Measurements from ENCODE around the gene WNK3. TPM values are rescaled to one million over a fixed set of nuclear protein-coding genes. Genes with fewer than 3 reads are reported as not detected.
A peak's percentile ranks its signal among the peaks of the same experiment; 100 is the strongest.

WNK3 gene
- total RNA-seq, 4 donors from 2014 or later: 0.27 to 1.9 (median 0.64) TPM

- Histone ChIP-seq H3K4me3 (no peak overlapping the region), H3K4me1 (peaks cover 0 to 18% (median 10%) of the 10 kb centered on the region in 4 donors), H3K27me3 (no peaks in the 10 kb centered on the region), H3K27ac (no peak overlapping the region), H3K9me3 (no peaks in the 10 kb centered on the region), H3K36me3 (no peaks in the 10 kb centered on the region)
- in situ Hi-C loops (cut with MboI; ENCODE audit: low pct_ligation_motif_present in 1 of 4, low pct_unique_long_range_greater_than_20kb in 1 of 4, low sequenced_read_pairs in 3 of 4) (no loop called here), intact Hi-C loops (cut with DNase I; ENCODE audit: low total_unique reads) (no loop called here)
- no peak for TF ChIP-seq CTCF (IDR thresholded peaks at IDR 0.05)
- TF ChIP-seq POLR2A (IDR thresholded peaks at IDR 0.05): no peak
- TF ChIP-seq POLR2AphosphoS5 (IDR thresholded peaks at IDR 0.05): no peak
- no peak for TF ChIP-seq EP300 (IDR thresholded peaks at IDR 0.05; ENCODE audit: low read depth)
- no peak for DNase-seq
- 60 to 74% methylated on average over 1 to 2 of the region's 2 CpGs for WGBS, 2 donors (ENCODE audit: low coverage in 1 of 2)
These were observed 173.4 kb downstream of the WNK3 start for GRCh38 chrX:54184474-54184873.

DNA sequence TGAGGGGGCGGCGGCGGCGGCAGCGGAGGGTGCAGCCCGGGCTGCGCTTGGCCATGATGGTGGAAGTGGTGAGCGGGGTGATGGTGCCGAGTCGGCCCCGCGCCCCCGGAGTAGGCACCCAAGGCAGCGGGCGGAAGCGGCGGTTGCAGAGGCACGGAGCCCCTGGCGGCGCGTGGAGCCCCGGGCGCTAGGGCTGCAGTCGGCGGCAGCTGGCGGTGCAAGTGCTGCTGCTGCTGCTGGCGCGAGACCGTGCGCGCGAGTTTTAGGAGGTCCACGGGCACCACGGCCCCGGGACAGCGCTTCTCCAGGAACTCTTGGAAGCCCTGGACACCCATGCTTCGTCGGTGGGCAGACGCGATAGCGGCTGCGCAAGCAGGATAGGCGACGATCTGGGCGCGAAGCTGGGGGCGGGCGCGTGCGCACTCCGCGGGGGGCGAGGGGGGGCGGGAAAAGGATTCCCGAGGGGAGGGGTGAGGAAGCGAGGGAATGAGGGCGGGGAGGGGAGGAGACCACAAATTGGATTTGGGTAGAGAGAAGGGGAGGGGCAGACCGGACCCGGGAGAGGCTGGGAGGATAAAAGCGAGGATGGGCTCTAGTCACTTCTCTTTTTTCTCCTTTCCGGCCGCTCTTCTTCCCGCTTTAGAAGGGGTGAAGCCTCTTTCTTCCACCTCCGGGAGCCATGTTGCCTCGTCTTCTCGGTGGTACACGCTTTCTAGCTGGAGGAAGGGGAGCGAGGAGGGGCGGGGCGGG, 174.8 kb downstream of the WNK3 start, which contains the start of gene FAM120C:
Gene FAM120C (minus strand): TSS at position 391 of the 750 bp plus-strand sequence. CDS start 56 bp downstream, at position 335.
- Histone ChIP-seq H3K27me3 (no peaks in the 10 kb centered on the region), H3K4me1 (peaks cover 0 to 18% (median 10%) of the 10 kb centered on the region in 4 donors), H3K9me3 (no peaks in the 10 kb centered on the region), H3K36me3 (no peaks in the 10 kb centered on the region), H3K27ac (peak within 1 kb of the TSS; percentile 89 to 97 (median 94)), H3K4me3 (peak within 1 kb of the TSS; percentile 73 to 88 (median 82))
- in situ Hi-C loops (cut with MboI; ENCODE audit: low pct_ligation_motif_present in 1 of 4, low pct_unique_long_range_greater_than_20kb in 1 of 4, low sequenced_read_pairs in 3 of 4) (no loop called here), intact Hi-C loops (cut with DNase I; ENCODE audit: low total_unique reads) (no loop called here)
- TF ChIP-seq POLR2A (IDR thresholded peaks at IDR 0.05) (peak; percentile 25), CTCF (IDR thresholded peaks at IDR 0.05) (no peak), POLR2AphosphoS5 (IDR thresholded peaks at IDR 0.05) (peak; percentile 28 to 66 (median 62)), EP300 (IDR thresholded peaks at IDR 0.05; ENCODE audit: low read depth) (no peak)
- DNase-seq: peak; percentile 68
- WGBS, 2 donors (ENCODE audit: low coverage in 1 of 2): 39% methylated on average over 58 of the region's 70 CpGs; no CpG with 5 or more reads in 1 of the 2 donors

- no peaks in the 10 kb centered on the region for H3K36me3 ChIP-seq
- H3K4me3 ChIP-seq: peak overlapping the region; percentile 73 to 88 (median 82)
- in situ Hi-C loops (cut with MboI; ENCODE audit: low pct_ligation_motif_present in 1 of 4, low pct_unique_long_range_greater_than_20kb in 1 of 4, low sequenced_read_pairs in 3 of 4) (no loop called here), intact Hi-C loops (cut with DNase I; ENCODE audit: low total_unique reads) (no loop called here)
- WGBS, 2 donors (ENCODE audit: low coverage in 1 of 2): 47% methylated on average over 36 of the region's 36 CpGs; no CpG with 5 or more reads in 1 of the 2 donors
- TF ChIP-seq CTCF (IDR thresholded peaks at IDR 0.05) (no peak), EP300 (IDR thresholded peaks at IDR 0.05; ENCODE audit: low read depth) (no peak), POLR2AphosphoS5 (IDR thresholded peaks at IDR 0.05) (peak in 2 of 3 donors; percentile 31 to 32), POLR2A (IDR thresholded peaks at IDR 0.05) (no peak)
- no peaks in the 10 kb centered on the region for H3K27me3 ChIP-seq
- peaks cover 0 to 18% (median 10%) of the 10 kb centered on the region in 4 donors for H3K4me1 ChIP-seq
- peak; percentile 70 for DNase-seq
- peak overlapping the region; percentile 89 to 97 (median 94) for H3K27ac ChIP-seq
- H3K9me3 ChIP-seq: no peaks in the 10 kb centered on the region
These were observed 175.5 kb downstream of the WNK3 start for GRCh38 chrX:54182194-54182863.
